Gastrocnemius medialis (tissue), 4 donors: Measurements from ENCODE around the gene SRSF8.

Experiments
- POLR2A ChIP-seq, 2 donors: fragments of 450-650 bp; IDR thresholded peaks; one replicate each; pipeline ENCODE4 v1.6.1; 2017; ENCODE audit warnings: antibody characterized with exemption in 2 of 2, mild to moderate bottlenecking in 2 of 2, moderate library complexity in 2 of 2
- TF ChIP-seq, protein P1 (sequence below), 5 experiments: fragments of 450-650 bp in 3 of 5; fragments of 200-600 bp in 2 of 5; sonication (generic) in 2 of 5; IDR thresholded peaks in 4 of 5; conservative IDR thresholded peaks in 1 of 5; 1 replicate in 4 of 5; 2 replicates in 1 of 5; pipeline ENCODE4 v1.5.1; 2016 to 2019; ENCODE audit warnings: antibody characterized with exemption in 5 of 5, mild to moderate bottlenecking in 3 of 5, moderate library complexity in 3 of 5

DNA sequence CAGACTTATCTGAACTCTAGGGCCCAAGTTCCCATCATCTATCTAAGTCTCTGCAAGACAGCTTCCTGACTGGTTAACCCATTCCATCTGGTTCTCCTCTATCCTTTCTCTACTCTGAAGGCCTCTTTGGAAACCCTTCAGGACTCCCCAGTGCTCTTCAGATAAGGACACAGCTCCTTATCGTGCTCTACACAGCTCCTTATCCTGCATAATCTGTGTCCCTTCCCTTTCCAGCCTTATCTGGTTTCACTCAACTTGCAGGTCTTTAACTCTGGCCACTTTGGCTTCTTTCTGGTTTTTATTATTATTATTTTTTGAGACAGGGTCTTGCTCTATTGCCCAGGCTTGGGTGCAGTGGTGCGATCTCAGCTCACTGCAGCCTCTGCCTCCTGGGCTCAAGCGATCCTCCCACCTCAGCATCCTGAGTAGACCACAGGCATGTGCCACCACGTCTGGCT lies 33.5 kb downstream of the SRSF8 start:
- TF ChIP-seq, protein P1, sequence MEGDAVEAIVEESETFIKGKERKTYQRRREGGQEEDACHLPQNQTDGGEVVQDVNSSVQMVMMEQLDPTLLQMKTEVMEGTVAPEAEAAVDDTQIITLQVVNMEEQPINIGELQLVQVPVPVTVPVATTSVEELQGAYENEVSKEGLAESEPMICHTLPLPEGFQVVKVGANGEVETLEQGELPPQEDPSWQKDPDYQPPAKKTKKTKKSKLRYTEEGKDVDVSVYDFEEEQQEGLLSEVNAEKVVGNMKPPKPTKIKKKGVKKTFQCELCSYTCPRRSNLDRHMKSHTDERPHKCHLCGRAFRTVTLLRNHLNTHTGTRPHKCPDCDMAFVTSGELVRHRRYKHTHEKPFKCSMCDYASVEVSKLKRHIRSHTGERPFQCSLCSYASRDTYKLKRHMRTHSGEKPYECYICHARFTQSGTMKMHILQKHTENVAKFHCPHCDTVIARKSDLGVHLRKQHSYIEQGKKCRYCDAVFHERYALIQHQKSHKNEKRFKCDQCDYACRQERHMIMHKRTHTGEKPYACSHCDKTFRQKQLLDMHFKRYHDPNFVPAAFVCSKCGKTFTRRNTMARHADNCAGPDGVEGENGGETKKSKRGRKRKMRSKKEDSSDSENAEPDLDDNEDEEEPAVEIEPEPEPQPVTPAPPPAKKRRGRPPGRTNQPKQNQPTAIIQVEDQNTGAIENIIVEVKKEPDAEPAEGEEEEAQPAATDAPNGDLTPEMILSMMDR (IDR thresholded peaks at IDR 0.05 in 4 of 5, conservative IDR thresholded peaks at IDR 0.05 in 1 of 5) = no peak
- no peak for TF ChIP-seq POLR2A (IDR thresholded peaks at IDR 0.05)
